ENCODE measurements around the gene OR1L6. TPM values are rescaled to one million over a fixed set of nuclear protein-coding genes. Genes with fewer than 3 reads are reported as not detected.
A peak's percentile ranks its signal among the peaks of the same experiment; 100 is the strongest.

OR1L6 gene
- total and polyA plus RNA-seq, 2 of the 13 experiments (the other 11 are each of a cell fraction or from before 2014, with no cell fraction given) = not detected

DNA sequence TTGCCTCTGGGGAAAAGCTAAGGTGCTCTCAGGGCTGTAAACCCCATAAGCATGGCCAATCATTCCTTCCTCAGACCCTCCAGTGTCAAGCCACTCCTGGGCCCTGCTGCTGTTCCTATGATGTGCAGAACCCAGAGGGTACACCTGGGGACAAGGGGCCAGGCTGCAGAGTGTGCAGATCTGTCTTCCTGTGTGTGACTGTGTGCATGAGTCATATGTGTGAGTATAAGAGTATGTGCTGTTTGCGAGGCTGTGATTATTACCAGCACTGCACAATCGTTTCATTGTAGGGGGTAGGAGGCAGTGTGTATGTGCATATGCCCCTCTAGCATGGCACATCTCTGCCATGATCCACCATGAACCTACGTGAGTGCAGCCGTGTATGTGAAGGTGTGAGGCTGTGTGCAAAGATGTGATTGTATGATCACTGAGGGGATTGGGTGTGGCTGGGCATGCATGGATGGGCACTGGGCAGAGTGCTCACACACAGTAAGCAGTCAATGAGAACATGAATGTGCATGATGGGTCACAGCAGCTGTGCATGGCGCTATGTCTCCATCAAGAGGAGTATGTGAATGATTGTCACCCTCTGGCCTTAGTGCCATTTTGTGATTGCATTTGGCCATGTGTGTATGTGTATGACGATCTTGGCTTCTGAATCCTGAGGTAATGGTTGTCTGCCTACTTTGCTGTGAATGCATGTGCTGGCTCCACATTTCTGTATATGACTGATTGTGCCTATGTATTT, 55.4 kb downstream of the OR1L6 start:
- in situ Hi-C loops (cut with HindIII; ENCODE audit: extremely low pct_ligation_motif_present, low pct_unique_long_range_greater_than_20kb) (no loop called here), intact Hi-C loops (cut with micrococcal nuclease; ENCODE audit: unreplicated experiment) (no loop called here)
- DNase-seq (ENCODE audit: low spot score) = no peak
- Histone ChIP-seq H3K9me3 (ENCODE audit: low read length) (no peaks in the 10 kb centered on the region), H2AFZ (ENCODE audit: low read length) (no peak overlapping the region), H3K4me3 (replicated peaks in 1 of 3; ENCODE audit: insufficient read depth in 1 of 3, low read depth in 2 of 3, low read length in 3 of 3) (no peak overlapping the region), H3K9ac (ENCODE audit: insufficient read depth, low read depth, low read length) (no peak overlapping the region), H3K4me1 (ENCODE audit: insufficient read depth, low read length) (no peaks in the 10 kb centered on the region), H3K36me3 (replicated peaks in 1 of 2; ENCODE audit: control insufficient read depth in 1 of 2, insufficient read depth in 2 of 2, low read length in 2 of 2) (no peaks in the 10 kb centered on the region), H3K4me2 (ENCODE audit: low read depth, low read length) (no peak overlapping the region), H3K27ac (ENCODE audit: extremely low read length, insufficient read depth, low read length) (no peak overlapping the region), H3K27me3 (ENCODE audit: control insufficient read depth in 1 of 2, insufficient read depth in 2 of 2, low read length in 2 of 2) (no peaks in the 10 kb centered on the region), H4K20me1 (ENCODE audit: insufficient read depth, low read length) (no peaks in the 10 kb centered on the region), H3K79me2 (ENCODE audit: insufficient read depth, low read length) (no peaks in the 10 kb centered on the region)
- 14% methylated on average over 5 of the region's 6 CpGs for WGBS (ENCODE audit: low lambda C conversion rate)
- BruUV-seq (replicated peaks) = no TSS peak
- no peak for FAIRE-seq
- TF ChIP-seq, protein P1, sequence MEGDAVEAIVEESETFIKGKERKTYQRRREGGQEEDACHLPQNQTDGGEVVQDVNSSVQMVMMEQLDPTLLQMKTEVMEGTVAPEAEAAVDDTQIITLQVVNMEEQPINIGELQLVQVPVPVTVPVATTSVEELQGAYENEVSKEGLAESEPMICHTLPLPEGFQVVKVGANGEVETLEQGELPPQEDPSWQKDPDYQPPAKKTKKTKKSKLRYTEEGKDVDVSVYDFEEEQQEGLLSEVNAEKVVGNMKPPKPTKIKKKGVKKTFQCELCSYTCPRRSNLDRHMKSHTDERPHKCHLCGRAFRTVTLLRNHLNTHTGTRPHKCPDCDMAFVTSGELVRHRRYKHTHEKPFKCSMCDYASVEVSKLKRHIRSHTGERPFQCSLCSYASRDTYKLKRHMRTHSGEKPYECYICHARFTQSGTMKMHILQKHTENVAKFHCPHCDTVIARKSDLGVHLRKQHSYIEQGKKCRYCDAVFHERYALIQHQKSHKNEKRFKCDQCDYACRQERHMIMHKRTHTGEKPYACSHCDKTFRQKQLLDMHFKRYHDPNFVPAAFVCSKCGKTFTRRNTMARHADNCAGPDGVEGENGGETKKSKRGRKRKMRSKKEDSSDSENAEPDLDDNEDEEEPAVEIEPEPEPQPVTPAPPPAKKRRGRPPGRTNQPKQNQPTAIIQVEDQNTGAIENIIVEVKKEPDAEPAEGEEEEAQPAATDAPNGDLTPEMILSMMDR (CRISPR knock-in tag; IDR thresholded peaks at IDR 0.05) = peak; percentile 16; the same call in 1 of the 2 replicates
- no peak for TF ChIP-seq HNRNPH1 (optimal IDR thresholded peaks at IDR 0.05; ENCODE audit: low read depth, low read length)
- ChIA-PET POLR2A (no interaction called here), CTCF (ENCODE audit: low intra/inter-chr PET ratio, low total read pairs) (no interaction called here)
- ATAC-seq = no peak

Other genes with a start within 250 kb of the OR1L6 start
- gene OR1J2, start 231.5 kb upstream of the OR1L6 start, total RNA-seq (2016; rRNA removed; fragmentation: Illumina TruSeq; extraction: Trizol) = not detected in 2 replicates
- not detected in 2 replicates for gene OR1J2, start 231.5 kb upstream of the OR1L6 start, polyA plus RNA-seq (2011; rRNA removed)
- not detected in 2 replicates for gene OR1J4, start 223.2 kb upstream of the OR1L6 start, total RNA-seq (2016; rRNA removed; fragmentation: Illumina TruSeq; extraction: Trizol)
- 0.09 TPM in 1 of 2 replicates, not detected in the other for gene OR1J4, start 223.2 kb upstream of the OR1L6 start, polyA plus RNA-seq (2011; rRNA removed)
- not detected in 2 replicates for gene OR1N1, start 215.0 kb upstream of the OR1L6 start, total RNA-seq (2016; rRNA removed; fragmentation: Illumina TruSeq; extraction: Trizol)
- gene OR1N1, start 215.0 kb upstream of the OR1L6 start, polyA plus RNA-seq (2011; rRNA removed) = not detected in 2 replicates
- not detected in 2 replicates for gene OR1N2, start 189.2 kb upstream of the OR1L6 start, total RNA-seq (2016; rRNA removed; fragmentation: Illumina TruSeq; extraction: Trizol)
- not detected in 2 replicates for gene OR1N2, start 189.2 kb upstream of the OR1L6 start, polyA plus RNA-seq (2011; rRNA removed)
- gene OR1L8, start 158.9 kb upstream of the OR1L6 start, total RNA-seq (2016; rRNA removed; fragmentation: Illumina TruSeq; extraction: Trizol) = not detected in 2 replicates
- gene OR1L8, start 158.9 kb upstream of the OR1L6 start, polyA plus RNA-seq (2011; rRNA removed) = 0.07 TPM in 1 of 2 replicates, not detected in the other
- not detected in 2 replicates for gene OR1Q1, start 127.6 kb upstream of the OR1L6 start, total RNA-seq (2016; rRNA removed; fragmentation: Illumina TruSeq; extraction: Trizol)
- gene OR1Q1, start 127.6 kb upstream of the OR1L6 start, polyA plus RNA-seq (2011; rRNA removed) = 0.07 and 0.12 TPM in 2 replicates
- not detected in 2 replicates for gene OR1B1, start 84.7 kb upstream of the OR1L6 start, total RNA-seq (2016; rRNA removed; fragmentation: Illumina TruSeq; extraction: Trizol)
- gene OR1B1, start 84.7 kb upstream of the OR1L6 start, polyA plus RNA-seq (2011; rRNA removed) = not detected in 2 replicates
- not detected in 2 replicates for gene OR1L1, start 80.6 kb upstream of the OR1L6 start, total RNA-seq (2016; rRNA removed; fragmentation: Illumina TruSeq; extraction: Trizol)
- not detected in 2 replicates for gene OR1L1, start 80.6 kb upstream of the OR1L6 start, polyA plus RNA-seq (2011; rRNA removed)
- gene OR1L3, start 67.2 kb upstream of the OR1L6 start, total RNA-seq (2016; rRNA removed; fragmentation: Illumina TruSeq; extraction: Trizol) = not detected in 2 replicates
- not detected in 2 replicates for gene OR1L3, start 67.2 kb upstream of the OR1L6 start, polyA plus RNA-seq (2011; rRNA removed)
- gene OR1L4, start 18.3 kb upstream of the OR1L6 start, total RNA-seq (2016; rRNA removed; fragmentation: Illumina TruSeq; extraction: Trizol) = not detected in 2 replicates
- gene OR1L4, start 18.3 kb upstream of the OR1L6 start, polyA plus RNA-seq (2011; rRNA removed) = not detected in 2 replicates
- not detected in 2 replicates for gene OR5C1, start 46.6 kb downstream of the OR1L6 start, total RNA-seq (2016; rRNA removed; fragmentation: Illumina TruSeq; extraction: Trizol)
- not detected in 2 replicates for gene OR5C1, start 46.6 kb downstream of the OR1L6 start, polyA plus RNA-seq (2011; rRNA removed)
- gene OR1K1, start 57.8 kb downstream of the OR1L6 start, total RNA-seq (2016; rRNA removed; fragmentation: Illumina TruSeq; extraction: Trizol) = not detected in 2 replicates
- not detected in 2 replicates for gene OR1K1, start 57.8 kb downstream of the OR1L6 start, polyA plus RNA-seq (2011; rRNA removed)
- gene PDCL, start 86.3 kb downstream of the OR1L6 start, total RNA-seq (2016; rRNA removed; fragmentation: Illumina TruSeq; extraction: Trizol) = 21.6 and 35.2 TPM in 2 replicates
- gene PDCL, start 86.3 kb downstream of the OR1L6 start, polyA plus RNA-seq (2011; rRNA removed) = 4.8 and 6.1 TPM in 2 replicates
- gene RC3H2, start 163.1 kb downstream of the OR1L6 start, total RNA-seq (2016; rRNA removed; fragmentation: Illumina TruSeq; extraction: Trizol) = 36.4 and 42.5 TPM in 2 replicates
- gene RC3H2, start 163.1 kb downstream of the OR1L6 start, polyA plus RNA-seq (2011; rRNA removed) = 20.3 and 21.0 TPM in 2 replicates
- gene ZBTB6, start 171.0 kb downstream of the OR1L6 start, total RNA-seq (2016; rRNA removed; fragmentation: Illumina TruSeq; extraction: Trizol) = 7.1 and 12.1 TPM in 2 replicates
- gene ZBTB6, start 171.0 kb downstream of the OR1L6 start, polyA plus RNA-seq (2011; rRNA removed) = 3.1 and 3.7 TPM in 2 replicates
- 4.5 and 5.6 TPM in 2 replicates for gene ZBTB26, start 189.2 kb downstream of the OR1L6 start, total RNA-seq (2016; rRNA removed; fragmentation: Illumina TruSeq; extraction: Trizol)
- gene ZBTB26, start 189.2 kb downstream of the OR1L6 start, polyA plus RNA-seq (2011; rRNA removed) = 7.6 and 8.6 TPM in 2 replicates
- 19.1 and 26.4 TPM in 2 replicates for gene RABGAP1, start 198.7 kb downstream of the OR1L6 start, total RNA-seq (2016; rRNA removed; fragmentation: Illumina TruSeq; extraction: Trizol)
- gene RABGAP1, start 198.7 kb downstream of the OR1L6 start, polyA plus RNA-seq (2011; rRNA removed) = 16.8 and 19.3 TPM in 2 replicates

Data from HepG2 (cell line).